D341Med (cell line): Measurements from ENCODE around the gene ABHD6.
"Not testable (repeated sequence)": the region's sequence is repeated elsewhere in the genome, so short reads cannot be mapped to it uniquely, and the experiment has no call there.

Experiments used
- DNase-seq: peaks from one replicate; pipeline ENCODE4 v3.0.0; 2012; ENCODE audit warnings: low spot score

The ABHD6 gene

GRCh38 chr3:58274027-58274614, 36.5 kb downstream of the ABHD6 start:
- no peak for DNase-seq

- no peak for DNase-seq
Observed at GRCh38 chr3:58281069-58281468, 43.5 kb downstream of the ABHD6 start.

- DNase-seq: no peak
Observed at GRCh38 chr3:58285334-58285733, 47.7 kb downstream of the ABHD6 start.

GRCh38 chr3:58287354-58287753, 49.8 kb downstream of the ABHD6 start:
- DNase-seq: no peak

GRCh38 chr3:58288011-58288728, 50.6 kb downstream of the ABHD6 start:
- DNase-seq: no peak

GRCh38 chr3:58288964-58289613, 51.5 kb downstream of the ABHD6 start:
- not testable (repeated sequence) for DNase-seq

GRCh38 chr3:58290446-58290845, 52.9 kb downstream of the ABHD6 start:
- not testable (repeated sequence) for DNase-seq

- DNase-seq: no peak
Observed at GRCh38 chr3:58291671-58292338, 54.2 kb downstream of the ABHD6 start.

- no peak for DNase-seq
Observed at GRCh38 chr3:58292866-58293265, 55.3 kb downstream of the ABHD6 start.

GRCh38 chr3:58293516-58293915, 55.9 kb downstream of the ABHD6 start:
- no peak for DNase-seq

- no peak for DNase-seq
Observed at GRCh38 chr3:58296269-58296668, 58.7 kb downstream of the ABHD6 start.

- DNase-seq: no peak
Observed at GRCh38 chr3:58296843-58297242, 59.3 kb downstream of the ABHD6 start.

- DNase-seq: no peak
Observed at GRCh38 chr3:58298190-58298589, 60.6 kb downstream of the ABHD6 start.

GRCh38 chr3:58299075-58299474, 61.5 kb downstream of the ABHD6 start:
- no peak for DNase-seq

GRCh38 chr3:58299839-58300516, 62.4 kb downstream of the ABHD6 start:
- DNase-seq: no peak

GRCh38 chr3:58305882-58306711, 68.5 kb downstream of the ABHD6 start, which contains the start of the genes HTD2 and RPP14:
HTD2 (plus strand) TSS chr3:58306520; CDS start chr3:58317614, 11,094 bp downstream.
RPP14 (plus strand) TSS chr3:58306245; CDS start chr3:58310330, 4,085 bp downstream.
- peak; percentile 97 for DNase-seq

GRCh38 chr3:58307639-58308215, 70.1 kb downstream of the ABHD6 start:
- DNase-seq: no peak

GRCh38 chr3:58308728-58309127, 71.1 kb downstream of the ABHD6 start:
- DNase-seq: no peak

- DNase-seq: no peak
Observed at GRCh38 chr3:58317811-58318210, 80.2 kb downstream of the ABHD6 start.

GRCh38 chr3:58321791-58322190, 84.2 kb downstream of the ABHD6 start:
- DNase-seq: no peak

GRCh38 chr3:58322793-58323192, 85.2 kb downstream of the ABHD6 start:
- no peak for DNase-seq
